Cerebellar cortex (tissue), 1 donor: ENCODE results near the gene CUEDC1.

Experiments
- DNase-seq: peaks from one replicate; pipeline ENCODE4 v3.0.0-alpha.2; 2015; ENCODE audit warnings: low spot score

The CUEDC1 gene

GRCh38 chr17:57957120-57957850 is 2.1 kb upstream of the CUEDC1 start:
- DNase-seq: peak; percentile 22

DNA sequence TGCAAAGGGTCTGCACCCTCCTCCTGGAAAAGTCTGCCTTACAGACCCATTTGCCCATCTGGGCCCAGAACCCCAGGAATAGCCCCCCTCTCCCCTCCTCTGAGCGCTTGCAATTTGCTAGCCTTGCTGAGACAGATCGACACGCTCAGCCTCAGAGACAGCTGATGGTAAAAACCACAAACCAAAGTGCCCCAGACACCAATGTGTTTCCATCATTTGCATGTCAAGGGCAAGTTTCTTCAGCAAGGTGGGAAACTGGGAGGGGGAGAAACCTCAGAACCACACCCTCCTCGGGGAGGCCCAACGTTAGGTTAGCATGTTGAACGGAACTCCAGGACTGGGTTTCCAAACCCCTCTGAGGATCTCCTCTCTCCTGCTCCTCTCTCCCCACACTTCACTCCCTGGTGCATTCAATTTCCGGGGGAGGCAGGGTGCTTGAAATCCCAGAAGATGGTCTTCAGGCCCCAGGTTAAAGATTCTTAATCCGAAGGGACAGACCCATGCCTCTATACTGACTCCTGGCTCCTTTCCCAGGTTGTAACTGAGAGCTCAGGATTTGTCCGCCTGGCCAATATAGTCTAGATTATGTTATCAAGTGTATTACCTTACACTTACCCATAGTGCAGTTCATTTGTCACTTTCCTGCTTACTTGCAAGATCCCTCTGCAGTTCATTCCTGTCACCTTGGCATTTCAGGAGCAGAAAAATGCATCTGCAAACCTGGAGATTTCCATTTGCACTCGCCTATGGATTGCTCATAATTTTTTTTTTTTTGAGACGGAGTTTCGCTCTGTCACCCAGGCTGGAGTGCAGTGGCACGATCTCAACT is 1.3 kb upstream of the CUEDC1 start:
- peak; percentile 50 for DNase-seq

DNA sequence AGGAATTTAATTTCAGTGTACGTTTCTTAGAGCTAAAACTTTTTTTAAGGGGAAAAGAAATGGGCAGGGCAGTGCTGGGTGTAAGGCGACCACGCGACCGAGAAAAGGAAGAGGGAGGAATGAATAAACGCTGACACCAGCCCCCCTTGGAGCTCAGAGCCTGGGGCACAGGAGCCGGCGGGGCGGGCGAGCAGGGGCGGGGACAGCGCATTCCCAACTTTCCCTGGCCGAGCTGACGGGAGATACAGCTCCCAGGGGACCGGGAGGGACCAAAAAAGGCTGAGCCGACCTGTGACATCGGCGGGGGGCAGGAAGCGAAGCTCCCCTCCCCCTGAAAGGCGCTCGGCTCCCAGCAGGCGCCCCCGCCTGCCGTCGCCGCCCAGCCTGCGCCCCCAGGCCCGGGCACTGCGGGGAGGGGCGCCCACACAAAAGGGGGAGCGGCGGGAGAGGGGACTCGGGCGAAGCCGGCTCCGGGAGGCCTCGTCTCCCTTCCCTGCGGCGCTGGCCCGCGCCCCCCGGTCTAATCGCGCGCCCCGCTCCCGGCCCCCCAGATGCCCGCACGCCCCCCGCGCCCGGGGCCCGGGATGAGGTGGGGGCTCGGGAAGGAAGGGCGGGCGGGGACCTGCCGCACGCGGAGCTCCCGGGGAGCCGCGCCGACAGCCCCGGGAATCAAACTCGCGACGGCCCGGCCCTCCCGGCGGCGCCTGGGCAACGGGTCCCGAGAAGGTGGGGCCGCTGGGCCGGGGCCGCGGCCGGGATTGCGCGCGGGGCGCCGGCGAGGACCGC is 622 bp downstream of the CUEDC1 start:
- peak; percentile 63 for DNase-seq

GRCh38 chr17:57953705-57954396 is 1.4 kb downstream of the CUEDC1 start:
- DNase-seq: no peak

DNA sequence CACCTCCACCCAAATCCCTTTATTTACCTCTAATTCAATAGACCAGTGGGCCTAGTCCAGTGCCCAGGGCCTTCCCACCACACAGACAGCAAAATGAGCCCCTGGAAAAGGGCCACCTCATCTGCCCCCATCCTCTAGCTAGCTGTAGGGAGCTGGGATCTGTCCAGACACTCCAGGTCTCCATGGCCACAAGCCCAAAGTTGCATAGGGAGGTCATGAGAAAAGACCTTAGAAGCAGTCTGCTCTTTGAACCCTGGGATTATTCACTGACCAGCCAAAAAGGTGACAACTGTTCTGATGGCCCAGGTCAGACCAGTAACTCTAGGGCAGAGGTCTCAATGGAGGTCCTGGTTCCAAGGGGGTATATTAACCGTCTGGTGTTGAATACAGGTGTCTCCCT is 2.0 kb downstream of the CUEDC1 start:
- DNase-seq: peak; percentile 28

DNA sequence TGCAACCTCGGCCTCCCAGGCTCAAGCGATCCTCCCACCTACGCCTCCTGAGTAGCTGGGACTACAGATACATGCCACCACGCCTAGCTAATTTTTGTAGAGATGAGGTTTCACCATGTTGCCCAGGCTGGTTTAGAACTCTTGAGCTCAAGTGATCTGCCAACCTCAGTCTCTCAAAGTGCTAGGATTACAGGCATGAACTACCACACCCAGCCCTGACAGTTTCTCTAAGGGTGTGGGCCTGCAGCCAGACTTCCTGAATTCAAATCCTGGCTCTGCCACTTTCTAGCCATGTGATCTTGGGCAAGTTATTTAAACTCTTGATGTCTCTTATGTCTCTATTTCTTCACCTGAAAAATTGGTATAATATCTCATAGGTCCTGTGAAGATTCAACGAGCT is 5.6 kb downstream of the CUEDC1 start:
- no peak for DNase-seq

GRCh38 chr17:57948555-57949420 is 6.4 kb downstream of the CUEDC1 start:
- peak; percentile 78 for DNase-seq

- peak; percentile 54 for DNase-seq
These were observed 7.0 kb downstream of the CUEDC1 start for GRCh38 chr17:57948169-57948554.

GRCh38 chr17:57947369-57947768 is 7.8 kb downstream of the CUEDC1 start:
- DNase-seq: no peak

GRCh38 chr17:57946798-57947358 is 8.3 kb downstream of the CUEDC1 start:
- DNase-seq: peak; percentile 60

- no peak for DNase-seq
These were observed 9.0 kb downstream of the CUEDC1 start for GRCh38 chr17:57945996-57946797.

DNA sequence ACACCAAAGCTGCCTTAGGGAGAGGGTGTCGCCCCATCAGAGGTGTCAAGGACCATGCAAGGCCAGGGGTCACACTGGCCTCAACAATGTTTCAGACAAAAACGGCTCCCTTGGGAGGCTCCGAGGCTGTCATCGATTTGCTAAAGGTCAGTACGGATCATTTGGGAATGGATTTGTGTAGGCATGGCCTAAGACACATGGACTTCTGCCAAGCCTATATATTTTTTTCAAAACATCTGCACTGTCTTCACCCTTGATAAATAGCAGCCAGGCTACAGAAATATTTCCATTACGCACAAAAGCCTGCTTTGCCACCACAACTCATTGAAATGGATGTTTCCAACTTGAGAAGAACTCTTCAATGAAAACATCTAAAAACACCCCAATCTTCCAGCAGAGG is 10.3 kb downstream of the CUEDC1 start:
- no peak for DNase-seq

DNA sequence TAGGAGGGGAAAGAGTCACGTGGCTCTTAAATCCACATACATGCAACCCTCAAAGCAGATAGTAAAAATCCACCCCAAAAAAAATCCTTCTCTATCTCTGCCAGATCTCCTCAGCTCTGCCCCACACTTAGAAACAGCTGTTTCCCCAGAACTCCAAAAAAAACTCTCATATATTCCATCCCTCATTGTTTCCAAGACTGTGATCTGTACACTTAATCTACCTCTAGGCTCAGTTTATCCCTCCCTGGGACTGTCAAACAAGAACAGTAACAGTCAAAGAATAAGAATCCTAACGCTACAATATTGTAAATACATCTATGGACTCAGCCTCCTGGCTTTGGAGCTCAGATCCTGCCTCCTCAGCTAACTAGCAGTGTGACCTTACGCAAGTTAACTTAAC is 11.6 kb downstream of the CUEDC1 start:
- DNase-seq: no peak

- no peak for DNase-seq
These were observed 12.1 kb downstream of the CUEDC1 start for GRCh38 chr17:57943140-57943539.

- no peak for DNase-seq
These were observed 13.5 kb downstream of the CUEDC1 start for GRCh38 chr17:57941384-57942370.

- DNase-seq: peak; percentile 45
These were observed 14.4 kb downstream of the CUEDC1 start for GRCh38 chr17:57940653-57941329.

DNA sequence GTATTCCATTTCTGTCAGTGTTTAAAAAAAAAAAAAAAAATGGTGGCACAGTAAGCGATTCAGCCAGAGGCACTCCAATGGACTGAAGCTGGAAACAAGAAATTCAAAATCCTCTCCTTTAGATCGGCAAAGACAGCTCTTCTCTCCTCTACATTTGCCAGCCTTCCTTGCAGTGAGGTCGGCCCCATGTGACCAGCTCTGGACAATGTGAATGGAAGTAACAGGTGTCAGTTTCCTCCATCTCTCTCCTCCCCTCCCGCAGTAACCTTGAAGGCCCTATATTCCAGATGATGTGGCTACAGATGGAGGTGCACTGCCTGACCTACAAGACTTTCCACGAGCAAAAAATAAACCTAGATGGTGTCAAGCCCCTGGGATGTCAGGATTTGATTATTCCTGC is 15.0 kb downstream of the CUEDC1 start:
- DNase-seq: peak; percentile 54

DNA sequence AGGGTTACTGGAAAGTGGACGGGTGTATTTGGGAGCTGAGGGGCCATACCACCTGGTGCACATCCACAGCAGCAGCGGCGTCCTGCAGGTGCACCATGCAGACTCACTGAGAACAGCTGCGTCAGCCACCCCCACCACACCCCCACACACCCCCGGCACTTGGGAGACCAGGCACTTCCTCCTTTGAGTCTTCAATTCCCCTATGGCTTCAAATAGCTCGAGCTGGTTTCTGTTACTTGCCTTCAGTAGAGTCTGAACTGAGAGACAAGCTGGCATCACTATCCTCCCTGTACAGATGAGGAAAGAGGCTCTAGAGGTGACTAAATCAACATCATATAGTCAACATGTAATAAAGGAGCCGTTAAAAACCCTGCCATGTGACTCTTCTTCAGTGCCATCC is 15.4 kb downstream of the CUEDC1 start:
- DNase-seq: no peak
